WTC11 (cell line): Measurements from ENCODE around the gene TAC3.
"Not testable (repeated sequence)": the region's sequence is repeated elsewhere in the genome, so short reads cannot be mapped to it uniquely, and the experiment has no call there.

Source experiments
- PRDM15 ChIP-seq: sonication (generic); formaldehyde crosslinking; IDR thresholded peaks from 2 replicates; pipeline ENCODE4 v1.8.0; 2022; ENCODE audit warnings: missing genetic modification reagents
- TEAD1 ChIP-seq: sonication (generic); formaldehyde crosslinking; IDR thresholded peaks from 2 replicates; pipeline ENCODE4 v1.8.0; 2022; ENCODE audit warnings: mild to moderate bottlenecking, missing genetic modification reagents
- ZNF317 ChIP-seq: sonication (generic); formaldehyde crosslinking; IDR thresholded peaks from 2 replicates; pipeline ENCODE4 v1.8.1; 2023; ENCODE audit warnings: low read depth, mild to moderate bottlenecking, moderate library complexity, missing genetic modification reagents, borderline replicate concordance
- TF ChIP-seq, protein P1 (sequence below): fragments of 200-600 bp; IDR thresholded peaks from 2 replicates; pipeline ENCODE4 v1.8.0; 2022; ENCODE audit warnings: antibody characterized with exemption
- TF ChIP-seq, protein P2 (sequence below): sonication (generic); formaldehyde crosslinking; IDR thresholded peaks from 2 replicates; pipeline ENCODE4 v1.8.1; 2023; ENCODE audit warnings: mild to moderate bottlenecking, missing genetic modification reagents, moderate library complexity

DNA sequence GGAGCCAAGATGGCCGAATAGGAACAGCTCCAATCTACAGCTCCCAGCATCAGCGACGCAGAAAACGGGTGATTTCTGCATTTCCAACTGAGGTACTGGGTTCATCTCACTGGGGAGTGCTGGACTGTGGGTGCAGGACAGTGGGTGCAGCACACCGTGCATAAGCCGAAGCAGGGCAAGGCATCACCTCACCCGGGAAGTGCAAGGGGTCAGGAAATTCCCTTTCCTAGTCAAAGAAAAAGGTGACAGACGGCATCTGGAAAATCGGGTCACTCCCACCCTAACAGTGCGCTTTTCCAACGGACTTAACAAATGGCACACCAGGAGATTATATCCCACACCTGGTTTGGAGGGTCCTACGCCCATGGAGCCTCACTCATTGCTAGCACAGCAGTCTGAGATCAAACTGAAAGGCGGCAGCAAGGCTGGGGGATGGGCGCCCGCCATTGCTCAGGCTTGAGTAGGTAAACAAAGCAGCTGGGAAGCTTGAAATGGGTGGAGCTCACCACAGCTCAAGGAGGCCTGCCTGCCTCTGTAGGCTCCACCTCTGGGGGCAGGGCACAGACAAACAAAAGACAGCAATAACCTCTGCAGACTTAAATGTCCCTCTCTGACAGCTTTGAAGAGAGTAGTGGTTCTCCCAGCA is 50.2 kb downstream of the TAC3 start:
- TF ChIP-seq, protein P1, sequence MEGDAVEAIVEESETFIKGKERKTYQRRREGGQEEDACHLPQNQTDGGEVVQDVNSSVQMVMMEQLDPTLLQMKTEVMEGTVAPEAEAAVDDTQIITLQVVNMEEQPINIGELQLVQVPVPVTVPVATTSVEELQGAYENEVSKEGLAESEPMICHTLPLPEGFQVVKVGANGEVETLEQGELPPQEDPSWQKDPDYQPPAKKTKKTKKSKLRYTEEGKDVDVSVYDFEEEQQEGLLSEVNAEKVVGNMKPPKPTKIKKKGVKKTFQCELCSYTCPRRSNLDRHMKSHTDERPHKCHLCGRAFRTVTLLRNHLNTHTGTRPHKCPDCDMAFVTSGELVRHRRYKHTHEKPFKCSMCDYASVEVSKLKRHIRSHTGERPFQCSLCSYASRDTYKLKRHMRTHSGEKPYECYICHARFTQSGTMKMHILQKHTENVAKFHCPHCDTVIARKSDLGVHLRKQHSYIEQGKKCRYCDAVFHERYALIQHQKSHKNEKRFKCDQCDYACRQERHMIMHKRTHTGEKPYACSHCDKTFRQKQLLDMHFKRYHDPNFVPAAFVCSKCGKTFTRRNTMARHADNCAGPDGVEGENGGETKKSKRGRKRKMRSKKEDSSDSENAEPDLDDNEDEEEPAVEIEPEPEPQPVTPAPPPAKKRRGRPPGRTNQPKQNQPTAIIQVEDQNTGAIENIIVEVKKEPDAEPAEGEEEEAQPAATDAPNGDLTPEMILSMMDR = not testable (repeated sequence)
- TF ChIP-seq ZNF317 (CRISPR knock-in tag); PRDM15; TEAD1 (CRISPR knock-in tag): not testable (repeated sequence)
- TF ChIP-seq, protein P2, sequence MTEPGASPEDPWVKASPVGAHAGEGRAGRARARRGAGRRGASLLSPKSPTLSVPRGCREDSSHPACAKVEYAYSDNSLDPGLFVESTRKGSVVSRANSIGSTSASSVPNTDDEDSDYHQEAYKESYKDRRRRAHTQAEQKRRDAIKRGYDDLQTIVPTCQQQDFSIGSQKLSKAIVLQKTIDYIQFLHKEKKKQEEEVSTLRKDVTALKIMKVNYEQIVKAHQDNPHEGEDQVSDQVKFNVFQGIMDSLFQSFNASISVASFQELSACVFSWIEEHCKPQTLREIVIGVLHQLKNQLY (CRISPR knock-in tag) = not testable (repeated sequence)
